Anterior cingulate cortex (tissue), 58 donors: ENCODE measurements around the gene PLXNA1.

Experiments
- DNase-seq, 58 donors: peaks; one replicate each; lab custom pipeline; 2025; lab: John Stamatoyannopoulos, UW

Gene PLXNA1

DNA sequence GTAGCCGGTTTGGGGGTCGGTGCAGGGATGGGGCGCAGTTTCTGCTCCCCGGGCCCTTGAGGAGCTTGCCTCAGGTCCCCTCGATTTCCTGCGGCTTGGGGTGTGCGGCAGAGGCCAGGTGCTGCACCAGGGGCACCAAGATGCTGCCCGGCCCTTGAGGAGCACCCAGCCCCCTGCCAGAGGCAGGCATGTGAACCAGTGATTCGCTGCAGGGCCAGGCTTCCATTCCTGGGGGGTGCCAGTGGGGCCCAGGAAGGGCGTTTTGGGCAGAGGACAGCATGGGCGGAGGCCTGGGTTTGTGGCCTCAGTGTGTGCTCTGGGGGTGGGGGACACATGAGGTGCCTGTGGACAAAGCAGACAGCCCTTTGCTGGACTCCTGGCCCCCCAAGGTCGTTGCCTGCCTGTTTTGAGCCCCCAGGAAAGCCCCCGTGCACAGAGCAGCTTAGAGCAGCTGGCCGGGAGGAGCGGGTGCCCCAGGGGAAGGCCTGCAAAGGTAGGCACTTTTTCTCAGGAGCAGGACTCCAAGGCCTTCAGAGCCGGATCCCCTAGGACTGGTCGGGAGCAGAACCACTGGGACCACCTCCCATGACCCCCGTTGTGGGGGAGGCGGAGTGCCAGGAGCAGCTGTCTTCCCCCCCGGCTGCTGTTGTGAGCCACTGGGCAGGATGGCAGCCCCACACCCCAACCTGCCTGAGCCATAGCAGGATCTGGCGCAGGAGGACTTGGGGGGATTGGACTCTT lies 1.6 kb downstream of the PLXNA1 start:
- DNase-seq, result no peak

DNA sequence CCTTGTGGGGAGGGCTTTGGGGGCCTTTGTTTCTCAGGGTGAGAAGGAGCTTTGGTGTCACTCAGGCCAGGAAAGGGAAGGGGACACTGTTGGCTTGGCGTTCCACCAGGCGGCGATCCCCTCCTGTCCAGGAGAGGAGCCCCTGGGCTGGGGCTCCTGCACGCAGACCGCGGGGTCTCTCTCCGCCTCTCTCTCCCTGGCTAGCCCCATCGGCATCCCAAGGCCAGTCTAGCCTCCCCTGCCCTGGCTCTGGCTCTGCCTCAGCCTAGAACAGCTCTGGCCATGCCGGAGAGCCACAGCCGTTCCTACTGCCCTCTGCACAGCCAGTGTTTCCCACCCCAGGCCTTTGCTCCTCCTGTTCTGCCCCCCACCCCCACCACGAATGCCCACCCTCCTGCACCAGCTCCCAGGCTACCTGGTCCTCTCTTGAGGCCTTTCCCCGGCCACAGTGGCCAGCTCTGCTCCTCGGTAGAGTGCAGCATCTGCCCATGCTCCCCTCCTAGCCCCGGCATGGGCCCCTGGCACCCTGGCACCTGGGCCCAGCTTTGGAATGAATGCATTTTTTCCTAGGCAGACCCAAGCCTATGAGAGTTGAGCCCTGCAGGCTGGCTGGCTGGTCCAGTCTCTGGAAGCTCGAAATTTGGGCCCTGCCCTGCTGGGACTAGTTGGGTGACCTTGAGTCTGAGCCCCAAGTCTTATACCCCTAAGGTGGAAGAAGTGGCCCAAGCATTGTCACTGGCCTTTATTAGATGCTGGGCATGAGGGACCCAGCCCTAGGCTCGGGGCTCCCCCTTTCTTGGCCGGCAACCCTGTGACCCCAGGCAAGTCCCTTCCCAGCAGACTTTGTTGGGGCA lies 2.4 kb downstream of the PLXNA1 start:
- DNase-seq, result no peak

DNA sequence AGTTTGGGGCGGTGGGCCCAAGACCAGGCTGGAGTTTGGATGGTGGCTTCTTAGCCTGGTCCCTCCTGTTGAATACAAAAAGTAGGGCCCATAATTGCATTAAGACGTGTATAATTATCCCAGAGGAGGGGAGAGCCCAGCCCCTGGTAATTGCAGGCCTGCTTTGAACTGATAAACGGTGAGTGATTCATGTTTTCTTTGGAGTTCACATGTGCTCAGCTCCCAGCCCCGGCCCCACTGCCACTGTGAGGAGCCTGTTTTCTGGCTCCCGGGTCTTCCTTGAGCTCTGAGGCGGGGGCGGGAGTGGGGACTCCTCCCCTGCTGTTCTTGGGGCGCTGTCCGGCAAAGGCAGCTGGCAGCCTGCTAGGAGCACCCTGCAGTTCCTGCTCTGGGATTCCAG lies 3.1 kb downstream of the PLXNA1 start:
- DNase-seq, result no peak

DNA sequence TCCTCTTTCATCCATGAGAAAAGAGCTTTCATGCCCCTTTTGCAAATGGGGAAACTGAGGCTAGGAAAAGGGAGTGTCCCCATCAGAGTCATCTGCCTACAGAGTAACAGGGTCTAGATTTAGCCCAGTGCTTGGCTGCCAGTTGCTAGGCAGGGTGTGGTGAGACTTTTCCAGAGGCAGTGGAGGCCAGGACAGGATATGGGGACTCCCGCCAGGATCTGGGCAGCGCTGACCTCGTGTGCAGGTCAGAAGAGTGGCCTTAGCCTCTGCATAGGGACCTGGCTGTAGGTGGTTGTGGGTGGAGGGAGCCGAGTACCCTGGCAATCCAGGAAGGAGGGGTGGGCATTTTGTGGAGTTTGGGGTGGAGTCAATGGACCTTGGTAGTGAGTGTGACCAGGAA lies 4.2 kb downstream of the PLXNA1 start:
- no peak for DNase-seq

DNA sequence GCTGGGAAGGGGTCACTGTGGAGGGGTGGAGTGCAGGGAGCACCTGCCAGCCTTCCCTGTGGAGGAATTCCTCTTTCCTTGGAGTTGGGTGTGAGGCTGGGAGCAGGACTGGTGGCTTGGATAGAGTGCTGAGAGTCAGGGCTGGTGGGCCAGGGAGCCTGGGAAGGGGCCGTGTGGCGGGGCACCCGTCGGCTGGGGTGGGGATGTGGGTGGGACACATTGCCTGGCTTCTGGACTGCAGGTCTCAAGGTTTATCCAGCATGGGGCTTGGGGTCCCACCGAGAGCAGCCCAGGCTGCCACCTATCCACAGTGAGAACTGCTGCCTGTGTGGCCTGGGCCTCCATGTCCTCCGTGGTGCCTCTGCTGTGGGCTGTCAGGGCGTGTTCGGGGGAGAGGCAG lies 4.7 kb downstream of the PLXNA1 start:
- no peak for DNase-seq

DNA sequence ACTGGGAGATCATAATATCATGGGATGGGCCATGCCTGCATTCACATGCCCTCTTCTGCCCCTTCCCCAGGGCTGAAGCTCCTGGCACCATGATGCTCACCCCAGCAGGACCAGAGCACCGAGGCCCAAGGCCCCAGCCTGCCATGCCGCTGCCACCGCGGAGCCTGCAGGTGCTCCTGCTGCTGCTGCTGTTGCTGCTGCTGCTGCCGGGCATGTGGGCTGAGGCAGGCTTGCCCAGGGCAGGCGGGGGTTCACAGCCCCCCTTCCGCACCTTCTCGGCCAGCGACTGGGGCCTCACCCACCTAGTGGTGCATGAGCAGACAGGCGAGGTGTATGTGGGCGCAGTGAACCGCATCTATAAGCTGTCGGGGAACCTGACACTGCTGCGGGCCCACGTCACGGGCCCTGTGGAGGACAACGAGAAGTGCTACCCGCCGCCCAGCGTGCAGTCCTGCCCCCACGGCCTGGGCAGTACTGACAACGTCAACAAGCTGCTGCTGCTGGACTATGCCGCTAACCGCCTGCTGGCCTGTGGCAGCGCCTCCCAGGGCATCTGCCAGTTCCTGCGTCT lies 5.6 kb downstream of the PLXNA1 start:
- DNase-seq, result no peak

DNA sequence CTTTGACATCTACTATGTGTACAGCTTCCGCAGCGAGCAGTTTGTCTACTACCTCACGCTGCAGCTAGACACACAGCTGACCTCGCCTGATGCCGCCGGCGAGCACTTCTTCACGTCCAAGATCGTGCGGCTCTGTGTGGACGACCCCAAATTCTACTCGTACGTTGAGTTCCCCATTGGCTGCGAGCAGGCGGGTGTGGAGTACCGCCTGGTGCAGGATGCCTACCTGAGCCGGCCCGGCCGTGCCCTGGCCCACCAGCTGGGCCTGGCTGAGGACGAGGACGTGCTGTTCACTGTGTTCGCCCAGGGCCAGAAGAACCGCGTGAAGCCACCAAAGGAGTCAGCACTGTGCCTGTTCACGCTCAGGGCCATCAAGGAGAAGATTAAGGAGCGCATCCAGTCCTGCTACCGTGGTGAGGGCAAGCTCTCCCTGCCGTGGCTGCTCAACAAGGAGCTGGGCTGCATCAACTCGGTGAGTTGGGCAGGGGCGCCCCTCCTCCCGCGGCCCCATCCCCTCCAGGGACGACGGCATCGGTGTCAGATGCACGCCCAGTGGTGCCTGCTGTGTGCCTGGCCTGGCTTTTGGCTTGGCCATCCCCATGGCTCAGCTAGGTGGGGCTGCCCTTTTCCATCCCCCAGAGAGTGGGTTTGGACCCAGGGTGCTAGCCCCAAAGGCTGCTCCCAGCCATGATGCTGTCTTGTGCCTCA lies 6.6 kb downstream of the PLXNA1 start:
- no peak for DNase-seq

DNA sequence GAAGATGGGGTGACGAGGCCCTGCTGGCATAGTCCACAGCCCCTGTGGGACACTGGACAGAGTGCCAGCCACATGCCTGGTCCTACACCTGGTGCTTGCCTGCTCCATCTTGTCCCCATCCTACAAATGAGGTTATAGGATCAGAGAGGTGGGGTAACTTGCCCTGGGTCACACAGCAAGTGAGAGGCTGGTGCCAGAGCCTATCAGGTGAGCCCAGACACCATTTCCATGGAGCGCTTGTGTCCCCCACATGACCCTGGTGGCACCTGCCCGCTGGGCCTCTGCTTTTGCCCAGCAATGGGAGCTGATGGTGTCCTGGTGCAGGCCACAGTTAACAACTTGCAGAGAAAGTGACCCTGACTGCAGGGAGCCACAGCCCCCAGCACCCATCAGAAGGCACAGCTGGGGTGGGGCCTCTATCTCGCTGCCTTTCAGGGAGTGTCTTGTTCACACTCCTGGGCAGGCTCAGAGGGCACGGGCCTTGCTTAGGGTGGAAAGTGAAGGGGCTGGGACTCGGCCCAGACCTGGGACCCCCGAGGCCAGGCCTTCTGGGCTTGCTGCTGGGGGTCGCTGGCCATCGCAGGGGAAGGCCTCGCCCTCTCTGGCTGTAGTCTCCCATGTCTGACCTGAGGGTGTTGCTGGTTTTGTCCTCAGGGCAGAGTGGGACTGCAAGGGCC lies 7.2 kb downstream of the PLXNA1 start:
- DNase-seq, result no peak

DNA sequence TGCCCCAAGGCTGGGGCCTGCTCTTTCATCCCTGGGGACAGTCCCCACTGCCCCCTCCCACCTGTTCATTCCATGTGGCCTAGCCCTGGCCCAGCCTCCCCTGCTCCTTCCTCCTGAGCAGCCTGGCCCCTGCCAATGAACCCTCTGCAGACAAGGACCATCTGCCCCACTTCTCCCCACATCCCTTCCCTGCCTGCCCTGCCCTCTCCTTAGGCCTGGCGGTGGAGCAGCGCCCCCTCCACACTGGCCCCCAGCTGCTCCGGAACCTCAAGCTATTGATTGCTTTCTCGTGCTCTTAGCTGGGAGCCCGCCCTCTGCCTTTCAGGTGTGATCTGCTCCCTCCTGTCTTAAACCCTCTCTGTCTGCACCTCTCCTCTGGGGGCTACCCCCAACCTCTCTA lies 8.0 kb downstream of the PLXNA1 start:
- DNase-seq, result no peak

DNA sequence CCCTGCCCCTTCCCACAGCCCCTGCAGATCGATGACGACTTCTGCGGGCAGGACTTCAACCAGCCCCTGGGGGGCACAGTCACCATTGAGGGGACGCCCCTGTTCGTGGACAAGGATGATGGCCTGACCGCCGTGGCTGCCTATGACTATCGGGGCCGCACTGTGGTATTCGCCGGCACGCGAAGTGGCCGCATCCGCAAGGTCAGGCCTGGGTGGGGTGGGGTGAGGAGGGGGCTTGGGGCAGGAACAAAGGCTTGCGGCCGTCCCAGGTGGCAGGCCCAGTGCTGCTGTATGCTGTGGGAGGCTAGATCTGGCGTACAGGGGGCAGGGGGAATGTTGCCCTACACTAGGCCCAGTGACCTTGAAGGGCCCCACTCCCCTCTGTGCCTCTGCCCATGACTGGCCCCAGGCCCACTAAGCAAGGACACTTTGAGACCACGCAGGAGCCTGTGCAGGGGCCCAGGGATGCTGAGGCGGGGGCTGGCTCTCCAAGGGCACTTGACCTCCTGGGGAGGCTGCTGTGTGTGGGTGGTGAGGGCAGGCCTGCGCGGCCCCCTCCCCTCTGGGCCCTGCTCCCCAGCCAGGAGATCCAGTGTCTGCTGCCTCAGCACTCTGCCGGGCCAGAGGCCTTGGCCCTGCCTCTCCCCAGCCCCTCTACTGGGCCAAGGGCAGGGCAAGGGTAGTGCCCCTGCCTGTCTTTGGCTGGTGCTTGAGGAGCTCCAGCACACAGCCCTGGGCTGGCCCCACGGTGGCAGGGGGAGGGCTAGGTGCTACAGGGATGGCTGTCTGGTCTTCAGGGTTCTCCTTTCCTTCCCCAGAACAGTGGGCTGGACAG lies 8.7 kb downstream of the PLXNA1 start:
- DNase-seq, result no peak

DNA sequence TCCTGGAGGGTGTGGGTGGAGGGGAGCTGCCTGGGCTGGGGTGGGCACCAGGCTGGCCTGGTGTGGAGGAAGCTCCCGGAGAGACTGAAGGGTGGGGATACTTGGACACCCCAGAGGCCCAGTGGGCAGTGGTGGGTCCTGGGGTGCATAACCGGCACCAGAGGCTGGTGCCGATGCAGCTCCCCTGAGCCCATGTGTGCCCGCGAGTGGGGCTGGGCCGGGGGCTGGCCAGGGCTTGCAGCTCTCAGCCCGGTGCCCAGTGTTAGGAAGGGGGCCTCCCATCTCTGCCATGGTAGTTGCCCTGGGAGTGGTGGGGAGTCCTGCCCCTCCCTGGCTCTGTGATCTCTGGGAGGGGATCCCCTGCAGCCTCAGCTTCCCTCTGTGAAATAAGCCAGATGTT lies 9.3 kb downstream of the PLXNA1 start:
- no peak for DNase-seq

DNA sequence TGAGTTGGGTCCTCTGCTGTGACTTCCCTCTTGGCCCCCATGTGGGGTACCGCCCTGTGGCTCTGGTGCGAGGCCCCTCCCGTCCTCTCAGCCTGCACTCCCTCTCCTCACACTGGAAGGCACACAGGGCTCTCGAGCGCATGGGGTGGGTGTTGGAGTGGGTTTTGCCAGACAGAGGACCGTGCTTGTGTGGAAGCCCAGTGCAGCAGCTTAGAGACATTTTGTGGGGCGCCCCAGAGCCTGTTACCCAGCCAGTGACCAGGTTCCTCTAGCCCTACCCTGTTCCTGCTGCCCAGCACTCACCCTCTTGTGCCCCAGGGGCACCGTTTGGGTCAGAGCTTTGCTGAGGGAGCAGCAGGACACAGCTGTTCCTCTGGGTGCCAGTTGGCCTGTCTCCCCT lies 9.9 kb downstream of the PLXNA1 start:
- DNase-seq, result no peak

DNA sequence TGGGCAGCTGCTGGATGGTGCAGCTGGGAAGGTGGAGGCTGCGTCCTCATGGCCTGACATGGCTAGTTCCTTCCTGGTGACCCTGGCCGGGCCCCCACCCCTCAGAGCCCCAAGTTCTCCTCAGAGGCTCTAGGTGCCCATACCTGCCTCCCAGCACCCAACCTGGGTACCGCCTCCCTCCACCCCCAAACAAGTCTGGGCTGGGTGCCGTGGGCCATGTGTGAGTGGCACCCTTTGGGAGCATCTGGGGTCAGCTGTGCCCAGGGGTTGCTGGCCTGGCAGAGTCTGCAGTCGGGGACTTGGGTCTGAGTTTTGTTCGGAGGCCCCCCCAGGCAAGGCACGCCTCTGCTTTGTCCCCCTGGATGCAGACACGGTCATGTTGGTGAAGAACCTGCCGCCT lies 10.5 kb downstream of the PLXNA1 start:
- DNase-seq, result no peak

DNA sequence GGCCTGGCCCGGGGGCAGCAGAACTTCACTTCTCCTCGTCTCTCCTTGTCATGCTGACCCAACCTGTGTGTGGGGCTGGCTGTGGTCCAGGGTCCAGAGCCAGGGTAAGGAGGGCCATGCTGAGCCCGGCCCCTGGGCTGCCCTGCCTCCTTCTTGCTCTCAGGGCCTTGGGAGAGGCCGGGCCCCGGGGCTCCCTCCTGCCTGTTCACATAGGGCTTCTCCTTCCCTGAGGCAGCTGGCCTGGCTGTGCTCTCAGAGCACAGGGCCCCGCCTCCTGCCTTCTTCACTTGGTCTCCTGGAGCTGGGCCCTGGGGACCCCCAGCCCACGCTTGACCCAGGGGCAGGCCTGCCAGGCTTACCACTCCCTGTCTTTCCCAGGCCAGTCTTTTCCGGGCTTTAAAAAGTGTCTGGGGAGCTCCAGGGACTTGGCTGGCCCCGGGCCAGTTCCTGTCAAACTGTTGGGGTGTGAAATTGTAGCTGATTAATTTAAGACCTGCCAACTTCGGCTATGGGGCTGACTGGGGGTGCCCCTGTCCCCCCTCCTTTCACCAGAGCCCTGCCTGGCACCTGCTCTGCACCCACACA lies 11.8 kb downstream of the PLXNA1 start:
- peak in 8 of 58 donors; percentile 11 to 38 (median 16) for DNase-seq

DNA sequence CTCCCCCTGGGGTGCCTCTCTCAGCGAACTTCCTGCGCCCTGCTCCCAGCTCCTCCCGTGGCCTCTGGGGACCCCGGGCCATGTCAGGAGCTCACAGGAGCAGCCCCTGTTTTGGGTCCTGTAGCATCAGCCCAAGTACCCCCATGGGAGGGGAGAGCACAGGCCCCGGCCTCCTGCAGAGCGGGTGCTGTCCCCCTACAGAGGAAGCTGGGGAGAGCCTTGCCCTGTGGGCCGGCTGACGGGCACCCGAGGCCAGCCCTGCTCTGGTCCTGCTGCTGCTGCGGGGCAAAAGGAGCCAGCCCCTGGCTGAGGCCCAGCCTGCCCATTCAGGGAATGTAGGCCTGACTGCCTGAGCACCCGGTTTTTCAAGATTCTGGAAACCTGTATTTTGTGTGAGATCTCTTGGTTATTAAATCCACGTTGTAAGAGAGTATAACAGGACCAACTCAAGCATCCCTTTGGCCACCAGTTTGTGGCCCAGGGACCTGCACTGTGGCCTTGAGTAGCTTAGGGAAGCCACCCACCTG lies 12.4 kb downstream of the PLXNA1 start:
- peak in 1 of 58 donors; percentile 9 for DNase-seq

DNA sequence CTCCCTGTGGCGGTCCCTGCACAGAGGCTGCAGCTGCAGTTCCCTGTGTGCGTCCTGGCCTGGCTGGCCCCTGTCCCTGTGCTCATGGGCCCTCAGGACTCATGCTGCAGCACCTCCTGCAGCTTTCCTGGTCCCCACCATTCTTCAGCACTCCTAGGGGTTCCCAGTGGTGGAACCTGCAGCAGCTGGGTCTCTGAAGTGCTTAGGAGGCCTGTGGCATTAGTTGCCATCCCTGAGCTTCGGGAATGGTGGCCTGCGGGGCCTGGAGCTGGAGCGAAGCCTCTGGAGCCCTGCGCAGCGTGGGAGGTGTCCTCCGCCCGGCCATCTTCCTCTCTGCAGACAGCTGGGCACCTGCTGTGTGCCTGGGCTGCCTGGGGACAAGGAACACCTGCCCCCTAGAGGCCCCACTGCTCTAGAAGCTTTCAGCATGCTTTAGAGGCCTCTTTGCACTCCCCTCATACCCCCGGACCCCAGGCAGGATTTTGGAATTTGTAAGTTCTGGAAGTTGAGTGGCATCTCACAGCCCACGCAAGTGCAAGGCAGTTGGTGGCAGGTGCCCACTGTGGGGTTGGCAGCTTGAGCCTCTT lies 13.1 kb downstream of the PLXNA1 start:
- DNase-seq, result no peak

DNA sequence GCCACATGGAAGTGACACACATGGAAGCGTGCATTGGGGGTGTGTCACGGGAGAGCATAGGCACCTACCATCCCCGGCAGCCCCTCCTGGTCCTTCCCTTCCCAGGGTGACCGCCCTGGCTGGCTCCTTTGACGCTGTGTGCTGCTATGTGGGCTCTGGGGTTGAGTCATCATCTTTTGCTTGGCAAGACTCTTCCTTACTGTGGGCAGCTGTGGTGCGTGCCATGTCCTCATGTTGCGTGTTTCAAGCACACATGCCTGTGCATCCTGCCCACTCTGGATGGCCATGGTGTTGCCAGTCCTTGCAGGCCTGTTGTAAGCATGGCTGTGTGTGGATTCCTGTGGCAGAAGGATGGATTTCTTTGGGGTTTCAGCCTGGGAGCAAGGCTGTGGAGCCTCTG lies 14.0 kb downstream of the PLXNA1 start:
- peak in 19 of 58 donors; percentile 15 to 72 (median 39) for DNase-seq

DNA sequence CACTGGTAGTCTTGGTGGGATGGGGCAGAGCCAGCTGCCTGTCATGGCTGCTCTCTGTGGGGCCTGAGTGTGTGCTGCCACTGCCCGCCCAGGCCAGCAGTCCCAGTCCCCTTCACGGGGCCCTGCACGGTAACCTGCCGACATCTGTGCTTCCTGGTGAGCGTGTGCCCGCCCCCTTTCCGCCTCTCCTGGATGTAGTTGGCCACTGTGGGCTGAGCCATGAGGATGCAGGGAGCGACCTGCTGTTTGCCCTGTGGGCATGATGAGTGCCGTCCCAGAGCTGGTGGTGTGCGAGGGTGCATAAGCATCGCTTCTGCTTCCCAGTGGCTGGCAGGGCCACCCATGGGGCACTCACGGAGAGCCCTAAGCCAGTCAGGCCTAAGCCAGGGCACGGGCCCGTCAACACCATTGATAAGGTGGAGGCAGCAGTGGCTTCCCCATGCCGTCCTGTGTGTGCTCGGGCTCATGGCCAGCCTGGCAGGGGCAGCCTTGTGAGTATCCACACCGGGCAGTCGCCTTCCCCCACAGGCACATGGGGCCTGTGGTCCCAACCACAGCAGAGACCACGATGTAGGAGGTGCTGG lies 14.6 kb downstream of the PLXNA1 start:
- DNase-seq, result no peak
